HEK293T (cell line): ENCODE data around the gene MEI4.
"Not testable (repeated sequence)": the region's sequence is repeated elsewhere in the genome, so short reads cannot be mapped to it uniquely, and the experiment has no call there.

Experiments used
- CTCF ChIA-PET: fragments of 350-600 bp; formaldehyde crosslinking; extraction: SDS; loops from one replicate; lab custom pipeline; 2021; ENCODE audit warnings: antibody characterized with exemption, inconsistent platforms; lab: Yijun Ruan, JAX
- POLR2A ChIA-PET: fragments of 350-600 bp; formaldehyde crosslinking; extraction: SDS; loops from one replicate; lab custom pipeline; 2020; ENCODE audit warnings: antibody characterized with exemption, inconsistent platforms; lab: Yijun Ruan, JAX
- DNase-seq: peaks from one replicate; pipeline ENCODE4 v3.0.0; 2012; ENCODE audit warnings: mixed read lengths; ENCODE audit errors: extremely low spot score
- ARNT ChIP-seq: fragments of 450-650 bp; IDR thresholded peaks from 2 replicates; pipeline ENCODE4 v1.6.1; 2017; ENCODE audit warnings: mild to moderate bottlenecking
- BHLHE40 ChIP-seq: fragments of 450-650 bp; IDR thresholded peaks from 2 replicates; pipeline ENCODE4 v1.6.1; 2016; ENCODE audit warnings: mild to moderate bottlenecking, moderate library complexity, borderline replicate concordance
- CTBP1 ChIP-seq: fragments of 450-650 bp; IDR thresholded peaks from 2 replicates; pipeline ENCODE4 v1.6.1; 2016; ENCODE audit warnings: borderline replicate concordance
- ELF4 ChIP-seq: fragments of 450-650 bp; IDR thresholded peaks from 2 replicates; pipeline ENCODE4 v1.6.1; 2017; ENCODE audit warnings: antibody characterized with exemption
- FOXA1 ChIP-seq: fragments of 450-650 bp; IDR thresholded peaks from 2 replicates; pipeline ENCODE4 v1.6.1; 2016; ENCODE audit warnings: mild to moderate bottlenecking
- FOXK2 ChIP-seq: fragments of 450-650 bp; IDR thresholded peaks from 2 replicates; pipeline ENCODE4 v1.6.1; 2016; ENCODE audit warnings: mild to moderate bottlenecking
- FOXM1 ChIP-seq: fragments of 450-650 bp; IDR thresholded peaks from 2 replicates; pipeline ENCODE4 v1.6.1; 2017; ENCODE audit warnings: mild to moderate bottlenecking, borderline replicate concordance
- HDGF ChIP-seq: fragments of 450-650 bp; IDR thresholded peaks from 2 replicates; pipeline ENCODE4 v1.6.1; 2017; ENCODE audit warnings: antibody characterized with exemption, borderline replicate concordance
- L3MBTL2 ChIP-seq: fragments of 450-650 bp; conservative IDR thresholded peaks from 2 replicates; pipeline ENCODE4 v1.6.1; 2016; ENCODE audit warnings: mild to moderate bottlenecking
- LEF1 ChIP-seq: fragments of 450-650 bp; IDR thresholded peaks from 2 replicates; pipeline ENCODE4 v1.6.1; 2017; ENCODE audit warnings: mild to moderate bottlenecking, borderline replicate concordance
- NFRKB ChIP-seq: fragments of 450-650 bp; IDR thresholded peaks from 2 replicates; pipeline ENCODE4 v1.6.1; 2016; ENCODE audit warnings: mild to moderate bottlenecking, moderate library complexity
- PKNOX1 ChIP-seq: fragments of 450-650 bp; IDR thresholded peaks from 2 replicates; pipeline ENCODE4 v1.6.1; 2016
- SP1 ChIP-seq: fragments of 450-650 bp; IDR thresholded peaks from 2 replicates; pipeline ENCODE4 v1.6.1; 2017
- SUZ12 ChIP-seq: fragments of 450-650 bp; IDR thresholded peaks from 2 replicates; pipeline ENCODE4 v1.6.1; 2016; ENCODE audit warnings: mild to moderate bottlenecking
- TARDBP ChIP-seq: fragments of 450-650 bp; IDR thresholded peaks from 2 replicates; pipeline ENCODE4 v1.6.1; 2016
- ZNF384 ChIP-seq: fragments of 450-650 bp; IDR thresholded peaks from 2 replicates; pipeline ENCODE4 v1.6.1; 2016

Gene MEI4

GRCh38 chr6:77650098-77650663 is 2.7 kb upstream of the MEI4 start:
- ChIA-PET POLR2A (no interaction called here), CTCF (no interaction called here)
- peak; percentile 44 for DNase-seq
- TF ChIP-seq ARNT = no peak
- peak; percentile 40; the same call in 1 of the 2 replicates for TF ChIP-seq L3MBTL2

- ChIA-PET POLR2A (no interaction called here), CTCF (no interaction called here)
- TF ChIP-seq TARDBP = no peak
- TF ChIP-seq BHLHE40 = no peak
- DNase-seq = no peak
Observed at GRCh38 chr6:77653816-77654215, 977 bp downstream of the MEI4 start.

- CTCF ChIA-PET, DNase-seq, POLR2A ChIA-PET: not testable (repeated sequence)
Observed at GRCh38 chr6:77655035-77655434, 2.2 kb downstream of the MEI4 start.

- ChIA-PET POLR2A (no interaction called here), CTCF (no interaction called here)
- no peak for DNase-seq
- TF ChIP-seq FOXK2 (no peak), SP1 (no peak), ELF4 (no peak), SUZ12 (no peak), TARDBP (no peak), BHLHE40 (no peak)
Observed at GRCh38 chr6:77656999-77657764, 4.3 kb downstream of the MEI4 start.

GRCh38 chr6:77666340-77666739 is 13.5 kb downstream of the MEI4 start:
- TF ChIP-seq ZNF384 (no peak), NFRKB (no peak), PKNOX1 (no peak)
- DNase-seq = no peak
- ChIA-PET CTCF (no interaction called here), POLR2A (no interaction called here)

GRCh38 chr6:77666846-77667245 is 14.0 kb downstream of the MEI4 start:
- DNase-seq = no peak
- TF ChIP-seq FOXK2 = no peak
- TF ChIP-seq HDGF = no peak
- TF ChIP-seq ELF4 = no peak
- no peak for TF ChIP-seq ZNF384
- no peak for TF ChIP-seq FOXA1
- TF ChIP-seq SP1 = no peak
- no peak for TF ChIP-seq SUZ12
- CTCF ChIA-PET = no interaction called here
- POLR2A ChIA-PET = no interaction called here

- CTCF ChIA-PET = no interaction called here
- TF ChIP-seq TARDBP (no peak), ARNT (no peak), BHLHE40 (no peak), LEF1 (no peak), ELF4 (no peak), SUZ12 (no peak)
- DNase-seq = no peak
- POLR2A ChIA-PET = no interaction called here
Observed at GRCh38 chr6:77669913-77670312, 17.1 kb downstream of the MEI4 start.

- CTCF ChIA-PET = no interaction called here
- no peak for DNase-seq
- TF ChIP-seq LEF1 (no peak), ARNT (no peak), HDGF (no peak), FOXM1 (no peak), CTBP1 (no peak), FOXA1 (no peak), SUZ12 (no peak), TARDBP (no peak), SP1 (no peak), PKNOX1 (no peak), ZNF384 (no peak), FOXK2 (no peak), NFRKB (no peak), BHLHE40 (no peak), L3MBTL2 (no peak), ELF4 (no peak)
- POLR2A ChIA-PET = no interaction called here
Observed at GRCh38 chr6:77674211-77674610, 21.4 kb downstream of the MEI4 start.
